ENCODE data around the gene PARD3B. TPM values are rescaled to one million over a fixed set of nuclear protein-coding genes. Genes with fewer than 3 reads are reported as not detected.

Gene PARD3B
- total and polyA plus RNA-seq, 2 of the 13 experiments (the other 11 are each of a cell fraction or from before 2014, with no cell fraction given) = 0.71 to 2.3 TPM

- TF ChIP-seq ZBTB26 (CRISPR knock-in tag; IDR thresholded peaks at IDR 0.05; ENCODE audit: borderline replicate concordance) = no peak
- TF ChIP-seq SOX5 (CRISPR knock-in tag; IDR thresholded peaks at IDR 0.05; ENCODE audit: borderline replicate concordance) = peak; percentile 90
- no peak for TF ChIP-seq NPAS2 (CRISPR knock-in tag; IDR thresholded peaks at IDR 0.05; ENCODE audit: borderline replicate concordance)
- TF ChIP-seq, protein P1, sequence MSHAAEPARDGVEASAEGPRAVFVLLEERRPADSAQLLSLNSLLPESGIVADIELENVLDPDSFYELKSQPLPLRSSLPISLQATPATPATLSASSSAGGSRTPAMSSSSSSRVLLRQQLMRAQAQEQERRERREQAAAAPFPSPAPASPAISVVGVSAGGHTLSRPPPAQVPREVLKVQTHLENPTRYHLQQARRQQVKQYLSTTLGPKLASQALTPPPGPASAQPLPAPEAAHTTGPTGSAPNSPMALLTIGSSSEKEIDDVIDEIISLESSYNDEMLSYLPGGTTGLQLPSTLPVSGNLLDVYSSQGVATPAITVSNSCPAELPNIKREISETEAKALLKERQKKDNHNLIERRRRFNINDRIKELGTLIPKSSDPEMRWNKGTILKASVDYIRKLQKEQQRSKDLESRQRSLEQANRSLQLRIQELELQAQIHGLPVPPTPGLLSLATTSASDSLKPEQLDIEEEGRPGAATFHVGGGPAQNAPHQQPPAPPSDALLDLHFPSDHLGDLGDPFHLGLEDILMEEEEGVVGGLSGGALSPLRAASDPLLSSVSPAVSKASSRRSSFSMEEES (CRISPR knock-in tag; IDR thresholded peaks at IDR 0.05) = peak; percentile 97
- TF ChIP-seq CREM (IDR thresholded peaks at IDR 0.05) = peak; percentile 74
- no peak for TF ChIP-seq CREM (CRISPR knock-in tag; IDR thresholded peaks at IDR 0.05)
- TF ChIP-seq CEBPG (CRISPR knock-in tag; IDR thresholded peaks at IDR 0.05) = peak; percentile 65
- TF ChIP-seq ZNF646 (CRISPR knock-in tag; IDR thresholded peaks at IDR 0.05) = 0 out of 2 replicates have a peak, but pooled peaks have one; percentile 44
- peak; percentile 53; the same call in 1 of the 2 replicates for TF ChIP-seq SIX1 (CRISPR knock-in tag; IDR thresholded peaks at IDR 0.05; ENCODE audit: borderline replicate concordance)
- no peak for TF ChIP-seq ZNF124 (CRISPR knock-in tag; IDR thresholded peaks at IDR 0.05)
- no peak for TF ChIP-seq ZNF597 (CRISPR knock-in tag; IDR thresholded peaks at IDR 0.05)
- TF ChIP-seq, protein P2, sequence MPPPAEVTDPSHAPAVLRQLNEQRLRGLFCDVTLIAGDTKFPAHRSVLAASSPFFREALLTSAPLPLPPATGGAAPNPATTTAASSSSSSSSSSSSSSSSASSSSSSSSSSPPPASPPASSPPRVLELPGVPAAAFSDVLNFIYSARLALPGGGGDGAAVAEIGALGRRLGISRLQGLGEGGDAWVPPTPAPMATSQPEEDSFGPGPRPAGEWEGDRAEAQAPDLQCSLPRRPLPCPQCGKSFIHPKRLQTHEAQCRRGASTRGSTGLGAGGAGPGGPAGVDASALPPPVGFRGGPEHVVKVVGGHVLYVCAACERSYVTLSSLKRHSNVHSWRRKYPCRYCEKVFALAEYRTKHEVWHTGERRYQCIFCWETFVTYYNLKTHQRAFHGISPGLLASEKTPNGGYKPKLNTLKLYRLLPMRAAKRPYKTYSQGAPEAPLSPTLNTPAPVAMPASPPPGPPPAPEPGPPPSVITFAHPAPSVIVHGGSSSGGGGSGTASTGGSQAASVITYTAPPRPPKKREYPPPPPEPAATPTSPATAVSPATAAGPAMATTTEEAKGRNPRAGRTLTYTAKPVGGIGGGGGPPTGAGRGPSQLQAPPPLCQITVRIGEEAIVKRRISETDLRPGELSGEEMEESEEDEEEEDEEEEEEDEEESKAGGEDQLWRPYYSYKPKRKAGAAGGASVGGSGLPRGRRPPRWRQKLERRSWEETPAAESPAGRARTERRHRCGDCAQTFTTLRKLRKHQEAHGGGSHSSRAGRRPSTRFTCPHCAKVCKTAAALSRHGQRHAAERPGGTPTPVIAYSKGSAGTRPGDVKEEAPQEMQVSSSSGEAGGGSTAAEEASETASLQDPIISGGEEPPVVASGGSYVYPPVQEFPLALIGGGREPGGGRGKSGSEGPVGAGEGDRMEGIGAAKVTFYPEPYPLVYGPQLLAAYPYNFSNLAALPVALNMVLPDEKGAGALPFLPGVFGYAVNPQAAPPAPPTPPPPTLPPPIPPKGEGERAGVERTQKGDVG (CRISPR knock-in tag; IDR thresholded peaks at IDR 0.05; ENCODE audit: borderline replicate concordance) = no peak
- 0 out of 2 replicates have a peak, but pooled peaks have one; percentile 25 for TF ChIP-seq ZNF547 (CRISPR knock-in tag; IDR thresholded peaks at IDR 0.05)
- TF ChIP-seq, protein P3, sequence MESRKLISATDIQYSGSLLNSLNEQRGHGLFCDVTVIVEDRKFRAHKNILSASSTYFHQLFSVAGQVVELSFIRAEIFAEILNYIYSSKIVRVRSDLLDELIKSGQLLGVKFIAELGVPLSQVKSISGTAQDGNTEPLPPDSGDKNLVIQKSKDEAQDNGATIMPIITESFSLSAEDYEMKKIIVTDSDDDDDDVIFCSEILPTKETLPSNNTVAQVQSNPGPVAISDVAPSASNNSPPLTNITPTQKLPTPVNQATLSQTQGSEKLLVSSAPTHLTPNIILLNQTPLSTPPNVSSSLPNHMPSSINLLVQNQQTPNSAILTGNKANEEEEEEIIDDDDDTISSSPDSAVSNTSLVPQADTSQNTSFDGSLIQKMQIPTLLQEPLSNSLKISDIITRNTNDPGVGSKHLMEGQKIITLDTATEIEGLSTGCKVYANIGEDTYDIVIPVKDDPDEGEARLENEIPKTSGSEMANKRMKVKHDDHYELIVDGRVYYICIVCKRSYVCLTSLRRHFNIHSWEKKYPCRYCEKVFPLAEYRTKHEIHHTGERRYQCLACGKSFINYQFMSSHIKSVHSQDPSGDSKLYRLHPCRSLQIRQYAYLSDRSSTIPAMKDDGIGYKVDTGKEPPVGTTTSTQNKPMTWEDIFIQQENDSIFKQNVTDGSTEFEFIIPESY (CRISPR knock-in tag; IDR thresholded peaks at IDR 0.05) = no peak
Observed at GRCh38 chr2:205273627-205274026, 728.4 kb downstream of the PARD3B start (continued).

Measured in HepG2 (cell line).